ENCODE results near the gene YWHAG. TPM values are rescaled to one million over a fixed set of nuclear protein-coding genes. Genes with fewer than 3 reads are reported as not detected.

YWHAG gene
- total RNA-seq, 1 donor from 2014 or later: 205 TPM

GRCh38 chr7:76282344-76283253 lies 76.2 kb downstream of the YWHAG start:
- peaks cover 19% of the 10 kb centered on the region for H3K27me3 Mint-ChIP-seq (ENCODE audit: low read depth)
- DNase-seq (ENCODE audit: low spot score): peak; percentile 77
- H3K9me3 Mint-ChIP-seq (ENCODE audit: low read depth): no peaks in the 10 kb centered on the region
- H3K4me1 Mint-ChIP-seq (ENCODE audit: low read depth): peaks cover 13% of the 10 kb centered on the region
- peaks cover 1% of the 10 kb centered on the region for H3K36me3 Mint-ChIP-seq (ENCODE audit: low read depth)
- H3K4me3 Mint-ChIP-seq (ENCODE audit: unreplicated experiment): peak overlapping the region; percentile 66
- H3K27ac Mint-ChIP-seq (ENCODE audit: unreplicated experiment): no peak overlapping the region
- TF ChIP-seq, protein P1, sequence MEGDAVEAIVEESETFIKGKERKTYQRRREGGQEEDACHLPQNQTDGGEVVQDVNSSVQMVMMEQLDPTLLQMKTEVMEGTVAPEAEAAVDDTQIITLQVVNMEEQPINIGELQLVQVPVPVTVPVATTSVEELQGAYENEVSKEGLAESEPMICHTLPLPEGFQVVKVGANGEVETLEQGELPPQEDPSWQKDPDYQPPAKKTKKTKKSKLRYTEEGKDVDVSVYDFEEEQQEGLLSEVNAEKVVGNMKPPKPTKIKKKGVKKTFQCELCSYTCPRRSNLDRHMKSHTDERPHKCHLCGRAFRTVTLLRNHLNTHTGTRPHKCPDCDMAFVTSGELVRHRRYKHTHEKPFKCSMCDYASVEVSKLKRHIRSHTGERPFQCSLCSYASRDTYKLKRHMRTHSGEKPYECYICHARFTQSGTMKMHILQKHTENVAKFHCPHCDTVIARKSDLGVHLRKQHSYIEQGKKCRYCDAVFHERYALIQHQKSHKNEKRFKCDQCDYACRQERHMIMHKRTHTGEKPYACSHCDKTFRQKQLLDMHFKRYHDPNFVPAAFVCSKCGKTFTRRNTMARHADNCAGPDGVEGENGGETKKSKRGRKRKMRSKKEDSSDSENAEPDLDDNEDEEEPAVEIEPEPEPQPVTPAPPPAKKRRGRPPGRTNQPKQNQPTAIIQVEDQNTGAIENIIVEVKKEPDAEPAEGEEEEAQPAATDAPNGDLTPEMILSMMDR (IDR thresholded peaks at IDR 0.05): no peak

DNA sequence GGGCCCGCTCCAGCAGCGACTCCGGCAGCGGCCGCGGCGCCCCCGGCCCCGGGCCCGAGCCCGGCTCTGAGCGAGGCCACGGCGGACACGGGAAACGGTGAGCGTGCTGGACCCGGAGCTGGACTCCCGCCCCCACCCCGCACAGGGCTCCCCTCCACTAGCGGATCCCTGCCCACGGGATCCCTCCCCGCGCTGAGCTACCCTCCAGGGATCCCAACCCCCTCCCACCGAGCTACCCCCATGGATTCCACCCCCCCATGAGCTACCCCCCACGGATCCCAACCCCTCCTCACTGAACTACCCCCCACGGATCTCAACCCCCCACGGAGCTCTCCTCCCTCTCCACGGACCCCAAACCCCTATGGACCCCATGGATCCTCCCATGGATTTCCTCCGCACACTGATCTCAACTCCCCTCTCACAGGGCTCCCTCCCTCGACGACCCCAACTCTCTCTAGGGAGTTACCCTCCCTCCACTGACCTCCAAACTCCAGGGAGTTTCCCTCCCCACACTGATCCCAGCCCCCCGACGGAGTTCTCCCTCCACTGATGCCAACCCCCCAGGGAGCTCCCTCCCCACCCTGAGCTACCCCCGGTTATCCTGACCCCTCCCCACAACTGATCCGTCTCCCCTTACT lies 77.0 kb downstream of the YWHAG start:
- no peak for DNase-seq (ENCODE audit: low spot score)
- Mint-ChIP-seq H3K4me1 (ENCODE audit: low read depth) (peaks cover 13% of the 10 kb centered on the region), H3K27me3 (ENCODE audit: low read depth) (peaks cover 19% of the 10 kb centered on the region), H3K27ac (ENCODE audit: unreplicated experiment) (no peak overlapping the region), H3K36me3 (ENCODE audit: low read depth) (peaks cover 1% of the 10 kb centered on the region), H3K4me3 (ENCODE audit: unreplicated experiment) (peak overlapping the region; percentile 66), H3K9me3 (ENCODE audit: low read depth) (no peaks in the 10 kb centered on the region)
- TF ChIP-seq, protein P1 (IDR thresholded peaks at IDR 0.05): no peak

- no peaks in the 10 kb centered on the region for H3K9me3 Mint-ChIP-seq (ENCODE audit: low read depth)
- peaks cover 13% of the 10 kb centered on the region for H3K4me1 Mint-ChIP-seq (ENCODE audit: low read depth)
- peaks cover 20% of the 10 kb centered on the region for H3K27me3 Mint-ChIP-seq (ENCODE audit: low read depth)
- TF ChIP-seq, protein P1 (IDR thresholded peaks at IDR 0.05): no peak
- H3K27ac Mint-ChIP-seq (ENCODE audit: unreplicated experiment): no peak overlapping the region
- peak overlapping the region; percentile 73 for H3K4me3 Mint-ChIP-seq (ENCODE audit: unreplicated experiment)
- H3K36me3 Mint-ChIP-seq (ENCODE audit: low read depth): peaks cover 1% of the 10 kb centered on the region
- no peak for DNase-seq (ENCODE audit: low spot score)
Observed at GRCh38 chr7:76281006-76281705, 77.6 kb downstream of the YWHAG start.

GRCh38 chr7:76280408-76280807 lies 78.4 kb downstream of the YWHAG start:
- TF ChIP-seq, protein P1 (IDR thresholded peaks at IDR 0.05): no peak
- H3K4me3 Mint-ChIP-seq (ENCODE audit: unreplicated experiment): no peak overlapping the region

GRCh38 chr7:76278540-76278939 lies 80.3 kb downstream of the YWHAG start:
- TF ChIP-seq, protein P1 (IDR thresholded peaks at IDR 0.05): no peak
- H3K27me3 Mint-ChIP-seq (ENCODE audit: low read depth): peaks cover 28% of the 10 kb centered on the region
- peaks cover 13% of the 10 kb centered on the region for H3K4me1 Mint-ChIP-seq (ENCODE audit: low read depth)
- H3K36me3 Mint-ChIP-seq (ENCODE audit: low read depth): peaks cover 1% of the 10 kb centered on the region
- H3K27ac Mint-ChIP-seq (ENCODE audit: unreplicated experiment): no peak overlapping the region
- DNase-seq (ENCODE audit: low spot score): no peak
- no peaks in the 10 kb centered on the region for H3K9me3 Mint-ChIP-seq (ENCODE audit: low read depth)
- H3K4me3 Mint-ChIP-seq (ENCODE audit: unreplicated experiment): no peak overlapping the region

More at GRCh38 chr7:76280408-76280807, 78.4 kb downstream of the YWHAG start:
- Mint-ChIP-seq H3K36me3 (ENCODE audit: low read depth) (peaks cover 1% of the 10 kb centered on the region), H3K27ac (ENCODE audit: unreplicated experiment) (no peak overlapping the region), H3K9me3 (ENCODE audit: low read depth) (no peaks in the 10 kb centered on the region), H3K27me3 (ENCODE audit: low read depth) (peaks cover 23% of the 10 kb centered on the region), H3K4me1 (ENCODE audit: low read depth) (peaks cover 13% of the 10 kb centered on the region)
- no peak for DNase-seq (ENCODE audit: low spot score)
